Measurements from ENCODE around the gene NEUROD2. TPM values are rescaled to one million over a fixed set of nuclear protein-coding genes. Genes with fewer than 3 reads are reported as not detected.

NEUROD2 gene
- total and polyA plus RNA-seq, 2 experiments from 2014 or later, result not detected

- H3K36me3 Mint-ChIP-seq (ENCODE audit: low read depth), result no peaks in the 10 kb centered on the region; the same call in 2 of the 3 replicates
- Histone ChIP-seq H3K4me2 (peak overlapping the region; percentile 64), H4K20me1 (replicated peaks; ENCODE audit: insufficient read depth) (peaks cover 18% of the 10 kb centered on the region), H3K79me2 (replicated peaks; ENCODE audit: insufficient read depth) (peaks cover 29% of the 10 kb centered on the region), H3K9me2 (ENCODE audit: insufficient read depth) (no peaks in the 10 kb centered on the region), H3K27ac (ENCODE audit: low read depth) (no peak overlapping the region), H3F3A (replicated peaks; ENCODE audit: low read depth) (peaks cover 25% of the 10 kb centered on the region; the same call in 1 of the 2 replicates), H3K4me3 (no peak overlapping the region), H2AFZ (no peak overlapping the region), H3K4me1 (ENCODE audit: insufficient read depth) (peaks cover 70% of the 10 kb centered on the region), H3K27me3 (ENCODE audit: insufficient read depth) (no peaks in the 10 kb centered on the region), H3K36me3 (ENCODE audit: insufficient read depth) (no peaks in the 10 kb centered on the region)
- no peaks in the 10 kb centered on the region for H3K9me3 Mint-ChIP-seq
- no peak overlapping the region for H3K27ac Mint-ChIP-seq
- no peak for DNase-seq (ENCODE audit: low spot score)
- peaks cover 82% of the 10 kb centered on the region for H3K4me1 Mint-ChIP-seq
- H3K4me3 Mint-ChIP-seq, result peak overlapping the region; percentile 82; the same call in 1 of the 3 replicates
- peak; percentile 1; the same call in 1 of the 3 replicates for ATAC-seq
- TF ChIP-seq NANOG (IDR thresholded peaks at IDR 0.05; ENCODE audit: borderline replicate concordance), result no peak
- TF ChIP-seq, protein P1, sequence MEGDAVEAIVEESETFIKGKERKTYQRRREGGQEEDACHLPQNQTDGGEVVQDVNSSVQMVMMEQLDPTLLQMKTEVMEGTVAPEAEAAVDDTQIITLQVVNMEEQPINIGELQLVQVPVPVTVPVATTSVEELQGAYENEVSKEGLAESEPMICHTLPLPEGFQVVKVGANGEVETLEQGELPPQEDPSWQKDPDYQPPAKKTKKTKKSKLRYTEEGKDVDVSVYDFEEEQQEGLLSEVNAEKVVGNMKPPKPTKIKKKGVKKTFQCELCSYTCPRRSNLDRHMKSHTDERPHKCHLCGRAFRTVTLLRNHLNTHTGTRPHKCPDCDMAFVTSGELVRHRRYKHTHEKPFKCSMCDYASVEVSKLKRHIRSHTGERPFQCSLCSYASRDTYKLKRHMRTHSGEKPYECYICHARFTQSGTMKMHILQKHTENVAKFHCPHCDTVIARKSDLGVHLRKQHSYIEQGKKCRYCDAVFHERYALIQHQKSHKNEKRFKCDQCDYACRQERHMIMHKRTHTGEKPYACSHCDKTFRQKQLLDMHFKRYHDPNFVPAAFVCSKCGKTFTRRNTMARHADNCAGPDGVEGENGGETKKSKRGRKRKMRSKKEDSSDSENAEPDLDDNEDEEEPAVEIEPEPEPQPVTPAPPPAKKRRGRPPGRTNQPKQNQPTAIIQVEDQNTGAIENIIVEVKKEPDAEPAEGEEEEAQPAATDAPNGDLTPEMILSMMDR (conservative IDR thresholded peaks at IDR 0.05; ENCODE audit: low read depth in 2 of 2), result no peak
- TF ChIP-seq EZH2phosphoT487 (IDR thresholded peaks at IDR 0.05; ENCODE audit: unreplicated experiment), result no peak
- TF ChIP-seq, protein P2, sequence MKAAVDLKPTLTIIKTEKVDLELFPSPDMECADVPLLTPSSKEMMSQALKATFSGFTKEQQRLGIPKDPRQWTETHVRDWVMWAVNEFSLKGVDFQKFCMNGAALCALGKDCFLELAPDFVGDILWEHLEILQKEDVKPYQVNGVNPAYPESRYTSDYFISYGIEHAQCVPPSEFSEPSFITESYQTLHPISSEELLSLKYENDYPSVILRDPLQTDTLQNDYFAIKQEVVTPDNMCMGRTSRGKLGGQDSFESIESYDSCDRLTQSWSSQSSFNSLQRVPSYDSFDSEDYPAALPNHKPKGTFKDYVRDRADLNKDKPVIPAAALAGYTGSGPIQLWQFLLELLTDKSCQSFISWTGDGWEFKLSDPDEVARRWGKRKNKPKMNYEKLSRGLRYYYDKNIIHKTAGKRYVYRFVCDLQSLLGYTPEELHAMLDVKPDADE (IDR thresholded peaks at IDR 0.05), result no peak
- TF ChIP-seq REST (IDR thresholded peaks at IDR 0.05; ENCODE audit: unreplicated experiment), result no peak
- TF ChIP-seq POLR2AphosphoS5 (IDR thresholded peaks at IDR 0.05; ENCODE audit: low read depth), result no peak
- TF ChIP-seq JUNB (IDR thresholded peaks at IDR 0.05; ENCODE audit: unreplicated experiment), result no peak
- no peak for TF ChIP-seq STAT1 (IDR thresholded peaks at IDR 0.05; ENCODE audit: unreplicated experiment)
- TF ChIP-seq ZNF331 (CRISPR knock-in tag; IDR thresholded peaks at IDR 0.05; ENCODE audit: low read depth), result no peak
- no peak for TF ChIP-seq ZNF114 (CRISPR knock-in tag; IDR thresholded peaks at IDR 0.05)
- no peak for TF ChIP-seq CREB1 (CRISPR knock-in tag; IDR thresholded peaks at IDR 0.05; ENCODE audit: low read depth)
- H3K27me3 Mint-ChIP-seq (ENCODE audit: insufficient read depth, low read depth, poor library complexity), result peaks cover 24% of the 10 kb centered on the region
These were observed 28.0 kb upstream of the NEUROD2 start for GRCh38 chr17:39635614-39636176.
